ENCODE data around the gene WDR45.

DNA sequence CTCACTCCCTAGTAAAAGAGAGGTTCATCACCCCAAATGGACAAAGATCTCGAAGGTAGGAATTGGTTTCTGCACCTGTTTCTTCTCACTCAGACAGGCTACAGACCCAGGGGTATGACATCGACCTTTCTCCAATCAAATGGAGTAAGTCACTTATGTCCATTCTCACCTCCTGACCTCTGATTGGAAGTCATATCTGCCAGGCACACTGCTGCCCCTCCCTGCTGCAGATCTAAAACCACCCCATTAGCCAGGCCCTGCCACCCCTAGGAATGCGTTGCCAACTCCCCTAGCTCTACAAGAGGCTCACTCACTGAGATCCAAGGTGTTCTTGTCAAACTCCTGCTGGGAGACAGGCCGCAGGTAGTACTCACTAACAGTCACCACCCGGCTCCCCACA is 37.0 kb upstream of the WDR45 start:
- TF ChIP-seq EP300 (IDR thresholded peaks at IDR 0.05), result no peak
- TF ChIP-seq, protein P1, sequence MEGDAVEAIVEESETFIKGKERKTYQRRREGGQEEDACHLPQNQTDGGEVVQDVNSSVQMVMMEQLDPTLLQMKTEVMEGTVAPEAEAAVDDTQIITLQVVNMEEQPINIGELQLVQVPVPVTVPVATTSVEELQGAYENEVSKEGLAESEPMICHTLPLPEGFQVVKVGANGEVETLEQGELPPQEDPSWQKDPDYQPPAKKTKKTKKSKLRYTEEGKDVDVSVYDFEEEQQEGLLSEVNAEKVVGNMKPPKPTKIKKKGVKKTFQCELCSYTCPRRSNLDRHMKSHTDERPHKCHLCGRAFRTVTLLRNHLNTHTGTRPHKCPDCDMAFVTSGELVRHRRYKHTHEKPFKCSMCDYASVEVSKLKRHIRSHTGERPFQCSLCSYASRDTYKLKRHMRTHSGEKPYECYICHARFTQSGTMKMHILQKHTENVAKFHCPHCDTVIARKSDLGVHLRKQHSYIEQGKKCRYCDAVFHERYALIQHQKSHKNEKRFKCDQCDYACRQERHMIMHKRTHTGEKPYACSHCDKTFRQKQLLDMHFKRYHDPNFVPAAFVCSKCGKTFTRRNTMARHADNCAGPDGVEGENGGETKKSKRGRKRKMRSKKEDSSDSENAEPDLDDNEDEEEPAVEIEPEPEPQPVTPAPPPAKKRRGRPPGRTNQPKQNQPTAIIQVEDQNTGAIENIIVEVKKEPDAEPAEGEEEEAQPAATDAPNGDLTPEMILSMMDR (IDR thresholded peaks at IDR 0.05), result no peak
